Brain pericyte (primary cell): ENCODE results near the gene CFAP299.
A peak's percentile ranks its signal among the peaks of the same experiment; 100 is the strongest.
"Not testable (repeated sequence)": the region's sequence is repeated elsewhere in the genome, so short reads cannot be mapped to it uniquely, and the experiment has no call there.

Experiments
- DNase-seq: peaks from one replicate; pipeline ENCODE4 v3.0.0-alpha.2; 2012; ENCODE audit warnings: low read depth, low spot score

CFAP299 gene

DNA sequence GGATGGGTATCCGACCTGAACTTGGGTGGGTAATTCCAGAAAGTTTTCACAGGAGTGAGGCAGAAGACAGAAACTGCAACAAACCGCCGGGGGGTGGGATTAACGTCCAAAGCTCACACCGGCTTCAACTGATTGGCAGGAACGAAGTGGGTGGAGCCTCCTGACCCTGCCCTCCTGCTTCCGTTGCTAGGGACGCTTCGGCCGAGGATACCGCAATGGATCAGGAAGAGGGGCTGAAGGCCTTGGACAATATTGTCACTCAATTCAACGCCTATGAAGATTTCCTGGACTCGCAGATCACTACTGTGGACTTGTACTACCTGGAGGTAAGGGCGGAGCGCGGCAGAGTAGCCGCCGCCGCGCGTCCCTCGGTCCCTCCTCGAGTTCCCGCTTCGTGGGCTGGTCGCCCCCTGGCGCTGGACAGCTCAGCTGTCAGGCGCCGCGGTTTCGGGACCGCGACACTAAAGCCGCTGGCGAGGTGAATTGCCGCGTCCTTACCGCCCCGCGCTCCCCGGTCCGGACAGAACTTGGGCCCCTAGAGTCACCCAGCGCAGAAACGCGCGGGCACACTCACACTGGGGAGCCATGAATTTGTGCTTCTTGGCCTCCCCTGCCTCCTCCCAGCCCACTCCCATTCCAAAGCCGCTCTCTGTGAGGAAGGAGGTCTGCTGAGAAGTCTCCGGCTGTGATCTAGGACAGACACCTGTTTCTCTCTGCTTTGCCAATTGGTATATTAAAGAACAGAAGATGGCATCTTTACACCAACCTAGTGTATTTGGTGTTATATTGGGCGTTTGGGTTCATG is at the start of gene CFAP299:
Gene CFAP299 (plus strand): TSS at position 177 of the 805 bp plus-strand sequence.
- peak; percentile 70 for DNase-seq

GRCh38 chr4:80286451-80286850 is 49.1 kb upstream of the CFAP299 start:
- DNase-seq: no peak

DNA sequence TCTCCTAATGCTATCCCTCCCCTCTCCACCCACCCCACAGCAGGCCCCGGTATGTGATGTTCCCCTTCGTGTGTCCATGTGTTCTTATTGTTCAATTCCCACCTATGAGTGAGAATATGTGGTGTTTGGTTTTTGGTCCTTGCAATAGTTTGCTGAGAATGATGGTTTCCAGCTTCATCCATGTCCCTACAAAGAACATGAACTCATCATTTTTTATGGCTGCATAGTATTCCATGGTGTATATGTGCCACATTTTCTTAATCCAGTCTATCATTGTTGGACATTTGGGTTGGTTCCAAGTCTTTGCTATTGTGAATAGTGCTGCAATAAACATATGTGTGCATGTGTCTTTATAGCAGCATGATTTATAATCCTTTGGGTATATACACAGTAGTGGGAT is 44.9 kb upstream of the CFAP299 start:
- DNase-seq: not testable (repeated sequence)

DNA sequence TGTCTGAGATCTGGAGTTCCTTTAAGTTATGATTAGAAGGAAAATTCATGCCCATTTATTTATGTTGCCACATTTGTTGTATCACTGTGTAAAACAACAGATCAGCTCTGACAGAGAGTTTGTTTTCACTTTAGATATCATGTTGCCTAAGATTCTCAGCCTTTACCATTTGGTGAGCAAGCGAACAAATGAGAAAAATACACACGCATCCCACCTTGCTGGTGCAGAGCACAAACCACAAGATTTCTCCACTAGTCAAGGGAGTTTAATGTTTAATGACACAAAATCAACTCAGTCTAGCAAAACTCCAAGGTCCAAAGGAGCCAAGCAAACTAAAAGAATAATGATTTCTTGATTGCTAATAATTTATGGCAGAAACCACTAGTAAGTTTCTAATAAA is 41.3 kb upstream of the CFAP299 start:
- DNase-seq: no peak

GRCh38 chr4:80295336-80295735 is 40.2 kb upstream of the CFAP299 start:
- no peak for DNase-seq

DNA sequence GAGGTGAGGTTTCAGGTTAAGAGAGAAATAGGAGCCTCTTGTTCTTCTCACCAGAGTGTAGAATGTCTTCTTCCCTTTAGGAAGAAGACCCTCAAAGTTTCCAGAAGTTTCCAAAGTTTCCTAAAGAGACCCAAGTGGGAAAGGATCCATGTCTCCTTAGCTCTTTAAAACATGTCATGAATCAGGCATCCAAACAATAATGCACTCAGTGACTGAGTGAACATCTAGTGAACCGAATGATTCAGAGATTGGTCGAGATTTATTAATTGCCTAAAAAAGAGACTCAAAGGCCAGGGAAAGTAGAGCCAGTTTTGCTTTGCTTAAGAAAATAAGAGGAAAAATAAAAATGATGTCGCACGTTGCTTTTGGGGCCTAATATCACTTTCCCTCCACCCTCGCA is 39.7 kb upstream of the CFAP299 start:
- DNase-seq: no peak

GRCh38 chr4:80301884-80302283 is 33.6 kb upstream of the CFAP299 start:
- DNase-seq: no peak

DNA sequence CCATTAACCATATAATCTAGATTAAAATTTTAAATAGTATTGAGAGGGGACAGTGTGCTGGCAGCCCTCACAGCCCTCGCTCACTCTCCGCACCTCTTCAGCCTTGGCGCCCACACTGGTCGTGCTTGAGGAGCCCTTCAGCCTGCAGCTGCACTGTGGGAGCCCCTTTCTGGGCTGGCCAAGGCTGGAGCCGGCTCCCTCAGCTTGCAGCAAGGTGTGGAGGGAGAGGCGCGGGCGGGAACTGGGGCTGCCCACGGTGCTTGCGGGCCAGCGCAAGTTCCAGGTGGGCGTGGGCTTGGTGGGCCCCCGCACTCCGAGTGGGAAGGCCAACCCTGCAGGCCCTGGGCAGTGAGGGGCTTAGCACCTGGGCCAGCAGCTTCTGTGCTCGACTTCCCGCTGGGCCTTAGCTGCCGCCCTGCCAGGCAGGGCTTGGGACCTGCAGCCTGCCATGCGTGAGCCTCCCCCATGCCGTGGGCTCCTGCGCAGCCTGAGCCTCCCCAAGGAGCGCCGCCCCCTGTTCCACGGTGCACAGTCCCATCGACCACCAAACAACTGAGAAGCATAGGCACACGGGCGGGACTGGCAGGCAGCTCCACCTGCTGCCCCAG is 32.8 kb upstream of the CFAP299 start:
- DNase-seq: no peak

DNA sequence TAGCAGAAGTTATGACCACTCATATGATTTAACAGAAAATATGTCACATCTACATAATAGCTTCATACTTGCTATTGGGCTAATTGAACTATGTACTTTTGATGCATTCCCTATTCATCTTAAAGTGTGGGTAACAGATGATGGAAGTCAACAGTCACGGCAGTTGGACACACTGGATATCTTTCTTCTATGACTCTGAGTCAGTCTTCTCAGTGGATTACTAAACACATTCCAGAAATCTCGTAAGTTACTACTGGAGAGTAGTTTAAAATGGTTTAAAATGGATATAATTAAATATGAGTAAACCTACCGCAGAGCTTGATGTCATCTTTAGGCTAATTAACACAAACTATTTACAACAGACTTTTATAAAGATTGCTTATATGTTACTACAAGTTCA is 30.1 kb upstream of the CFAP299 start:
- DNase-seq: no peak

- DNase-seq: no peak
Observed at GRCh38 chr4:80306260-80306659, 29.3 kb upstream of the CFAP299 start.

DNA sequence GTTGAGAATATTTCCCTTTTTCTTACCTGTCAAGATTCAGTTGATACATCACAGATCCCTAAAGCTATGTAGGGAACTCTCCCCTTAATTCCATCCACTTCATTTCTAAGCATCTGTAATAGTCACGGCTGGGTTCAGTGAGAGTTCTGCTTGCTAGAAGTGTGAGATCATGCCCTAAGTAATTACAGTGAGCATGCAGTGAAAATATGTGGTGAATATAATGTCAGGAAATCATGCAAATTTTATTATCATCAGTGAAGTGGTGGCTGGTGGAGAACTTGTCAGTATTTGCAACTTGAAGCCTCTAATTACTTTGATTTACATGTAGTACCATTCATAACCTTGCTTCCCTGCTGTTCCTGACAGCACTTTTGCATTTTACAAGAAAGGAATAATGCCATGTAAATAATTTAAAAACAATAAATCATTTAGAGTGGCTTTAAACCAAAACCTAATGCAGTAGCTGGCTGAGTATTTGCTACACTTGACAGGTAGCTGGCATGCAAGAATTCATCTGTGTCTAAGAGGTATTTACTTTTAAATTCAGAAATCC is 28.3 kb upstream of the CFAP299 start:
- DNase-seq: no peak

DNA sequence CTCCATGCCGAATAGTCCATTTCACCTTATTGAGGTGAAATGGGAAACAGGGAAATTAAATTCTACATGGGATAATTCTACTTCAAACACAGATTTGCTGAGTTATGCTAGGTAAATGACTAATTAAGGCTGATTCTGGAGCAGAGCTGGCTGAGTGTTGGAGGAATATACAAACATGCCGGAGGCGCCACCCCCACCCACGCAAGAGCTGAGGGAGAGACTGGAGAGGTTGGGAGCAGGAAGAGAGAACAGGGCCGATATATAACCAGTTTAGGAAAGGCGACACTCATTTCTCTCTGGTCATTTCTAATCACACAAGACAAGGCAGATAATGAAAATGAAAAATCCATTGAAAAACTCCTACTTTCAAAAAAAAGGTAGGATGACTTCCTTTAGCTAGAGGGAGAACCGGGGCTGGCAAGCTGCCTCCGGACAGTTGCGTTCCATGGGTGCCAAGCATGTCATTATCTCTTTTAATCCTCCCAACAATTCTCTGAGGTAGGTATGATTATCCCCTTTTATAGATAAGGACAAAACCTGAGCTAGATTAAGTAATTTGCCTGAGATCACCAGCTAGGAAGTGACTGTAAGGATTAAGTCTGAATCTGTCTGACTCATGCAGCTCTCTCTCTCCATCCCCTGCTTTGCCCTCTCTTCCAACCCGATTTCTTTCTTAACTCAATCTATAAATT is 27.6 kb upstream of the CFAP299 start:
- DNase-seq: no peak

DNA sequence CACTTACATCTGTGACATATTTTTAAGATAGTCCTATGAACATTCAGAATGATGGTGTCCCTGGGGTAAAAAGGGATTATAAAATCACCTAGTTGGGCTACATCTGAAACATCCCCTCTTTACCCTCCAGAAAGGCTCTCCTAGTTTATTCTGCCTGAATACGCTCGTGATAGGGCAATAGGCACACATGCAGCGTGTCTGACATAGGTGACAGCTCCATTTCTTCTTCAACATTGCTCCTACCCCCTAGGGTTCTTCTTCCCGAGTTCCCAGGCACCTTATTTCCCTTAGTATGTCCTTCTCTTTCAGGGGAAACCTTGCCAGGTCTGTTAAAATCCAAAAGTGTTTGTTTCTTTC is 27.1 kb upstream of the CFAP299 start:
- DNase-seq: no peak

DNA sequence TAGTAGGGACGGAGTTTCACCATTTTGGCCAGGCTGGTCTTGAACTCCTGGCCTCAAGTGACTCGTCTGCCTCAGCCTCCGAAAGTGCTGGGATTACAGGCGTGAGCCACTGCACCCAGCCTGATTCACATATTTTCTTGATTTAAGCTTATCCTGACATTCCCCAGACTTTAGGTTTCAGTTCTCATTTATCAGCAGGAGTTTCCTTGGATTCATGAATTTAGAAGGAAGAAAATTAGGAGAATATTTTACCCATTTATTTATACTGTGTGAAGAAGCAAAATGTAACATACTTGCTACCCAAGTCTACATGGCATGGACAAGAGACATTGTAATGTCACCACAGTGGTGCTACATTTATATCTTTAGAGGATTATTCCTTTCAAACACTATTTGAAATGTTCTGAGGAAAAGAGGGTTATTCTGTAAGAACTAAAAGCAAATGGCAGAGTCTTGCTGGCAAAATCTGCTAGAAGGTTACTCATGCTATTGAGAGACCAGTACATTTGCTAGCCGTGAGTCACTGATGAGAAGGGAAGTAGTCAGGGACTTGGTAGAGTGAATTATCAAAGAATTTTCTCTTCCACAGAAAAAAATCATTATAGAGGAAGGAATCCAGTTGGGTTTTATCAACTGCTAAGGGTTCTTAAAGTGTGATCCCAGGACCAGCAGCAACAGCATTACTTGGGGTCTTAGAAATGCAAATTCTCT is 26.1 kb upstream of the CFAP299 start:
- DNase-seq: no peak

- no peak for DNase-seq
Observed at GRCh38 chr4:80311130-80311529, 24.4 kb upstream of the CFAP299 start.

DNA sequence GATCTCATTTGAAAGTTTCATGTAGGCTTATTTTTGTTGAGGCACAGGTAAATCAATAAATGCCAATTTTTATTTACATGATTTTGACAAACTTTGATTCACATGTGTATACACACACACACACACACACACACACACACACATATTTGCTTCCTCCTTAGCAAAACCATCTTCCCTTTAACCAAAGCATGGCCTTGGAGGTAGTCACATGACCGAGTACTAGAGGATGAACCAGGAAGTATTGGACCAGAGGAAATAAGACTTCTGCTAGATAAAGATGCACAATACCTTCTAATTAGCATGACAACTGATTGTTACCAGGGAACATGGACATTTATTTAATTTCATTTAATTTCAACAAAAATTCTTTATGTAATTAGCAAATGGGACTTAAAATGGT is 23.4 kb upstream of the CFAP299 start:
- no peak for DNase-seq

- DNase-seq: no peak
Observed at GRCh38 chr4:80313627-80314026, 21.9 kb upstream of the CFAP299 start.

DNA sequence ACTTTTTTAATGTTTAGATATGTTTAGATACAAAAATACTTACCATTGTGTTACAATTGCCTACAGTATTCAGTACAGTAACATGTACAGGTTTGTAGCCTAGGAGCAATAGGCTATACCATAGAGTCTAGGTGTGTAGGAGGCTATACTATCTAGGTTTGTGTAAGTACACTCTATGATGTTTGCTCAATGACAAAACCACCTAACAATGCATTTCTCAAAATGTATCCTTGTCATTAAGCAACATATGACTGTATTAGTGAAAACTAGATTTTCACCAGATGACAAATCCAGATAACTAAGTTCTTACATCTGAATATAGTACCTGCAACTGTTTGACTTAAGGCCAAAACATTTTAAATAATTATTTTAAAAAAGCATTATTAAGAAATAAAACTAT is 19.7 kb upstream of the CFAP299 start:
- not testable (repeated sequence) for DNase-seq

- DNase-seq: no peak
Observed at GRCh38 chr4:80321341-80321740, 14.2 kb upstream of the CFAP299 start.

GRCh38 chr4:80321776-80322175 is 13.8 kb upstream of the CFAP299 start:
- DNase-seq: no peak

GRCh38 chr4:80322716-80323115 is 12.8 kb upstream of the CFAP299 start:
- no peak for DNase-seq

DNA sequence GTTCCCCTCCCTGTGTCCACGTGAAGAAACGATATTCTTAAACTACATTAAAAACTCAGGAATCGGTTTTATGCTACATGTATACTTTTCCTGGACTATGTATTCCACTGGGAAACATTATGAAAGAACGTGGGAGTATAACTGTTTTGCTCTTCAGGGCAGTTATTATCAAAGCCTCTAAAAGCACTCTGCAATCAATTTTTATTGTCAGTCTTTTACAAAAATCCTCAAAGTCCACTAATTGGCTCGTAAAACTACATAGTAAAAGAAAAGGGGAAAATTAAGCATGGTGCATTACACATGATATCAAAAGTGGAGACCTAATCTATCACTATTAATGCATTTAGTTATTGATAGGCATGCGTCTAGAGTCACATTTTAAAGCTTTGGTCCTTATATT is 11.4 kb upstream of the CFAP299 start:
- DNase-seq: no peak
